Pons (tissue), 1 donor: ENCODE data around the gene OTOF.

Experiments used
- DNase-seq: peaks from one replicate; pipeline ENCODE4 v3.0.0-alpha.2; 2016; ENCODE audit warnings: low spot score

Gene OTOF

GRCh38 chr2:26500406-26500805 is 22.5 kb upstream of the OTOF start:
- DNase-seq = no peak

DNA sequence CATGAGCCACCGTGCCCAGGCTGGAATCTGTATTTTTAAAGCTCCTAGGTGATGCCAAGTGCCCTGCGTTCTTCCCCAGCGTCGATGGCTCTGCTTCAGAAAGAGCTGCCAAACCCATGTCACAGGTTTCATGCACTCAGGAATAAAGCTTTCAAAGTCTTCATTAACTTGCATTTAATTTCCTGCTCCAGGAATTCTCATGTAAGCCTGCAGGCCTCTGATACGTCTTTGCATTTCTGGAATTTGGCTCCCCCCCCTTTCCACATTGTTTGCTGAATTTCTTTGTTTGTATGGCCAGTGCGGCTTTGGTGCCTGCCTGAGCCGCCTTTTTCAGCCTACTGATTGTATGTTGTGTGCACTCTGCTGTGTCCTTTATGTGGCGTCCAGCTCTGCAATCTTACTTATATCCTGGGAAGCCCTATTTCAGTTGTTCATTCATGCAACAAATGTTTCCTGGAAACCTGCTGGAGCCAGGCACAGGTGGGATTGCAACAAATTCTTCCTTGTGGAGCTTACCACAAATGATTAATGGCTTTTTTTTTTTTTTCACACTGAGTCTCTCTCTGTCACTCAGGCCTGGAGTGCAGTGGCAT is 17.9 kb upstream of the OTOF start:
- DNase-seq = no peak

GRCh38 chr2:26494891-26495290 is 17.0 kb upstream of the OTOF start:
- no peak for DNase-seq

GRCh38 chr2:26494199-26494598 is 16.3 kb upstream of the OTOF start:
- DNase-seq = no peak

DNA sequence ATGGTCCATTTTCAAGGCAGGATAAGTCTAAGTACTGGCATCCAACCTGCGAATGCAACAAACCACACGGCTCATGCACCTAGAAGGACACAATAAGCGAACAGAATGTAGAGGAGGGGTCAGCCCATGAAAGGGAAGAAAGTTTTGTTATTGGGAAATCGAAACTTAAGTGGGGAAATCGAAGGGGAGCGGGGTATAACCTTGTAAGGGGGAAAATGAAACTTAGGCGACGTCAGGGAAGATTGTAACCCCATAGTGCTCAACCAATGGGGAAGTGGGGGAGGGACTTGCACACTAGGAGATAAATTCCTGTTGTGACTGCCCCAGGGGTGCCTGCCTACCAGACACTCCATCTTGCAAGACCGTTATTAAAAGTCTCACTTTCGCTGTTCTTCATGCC is 15.6 kb upstream of the OTOF start:
- no peak for DNase-seq

DNA sequence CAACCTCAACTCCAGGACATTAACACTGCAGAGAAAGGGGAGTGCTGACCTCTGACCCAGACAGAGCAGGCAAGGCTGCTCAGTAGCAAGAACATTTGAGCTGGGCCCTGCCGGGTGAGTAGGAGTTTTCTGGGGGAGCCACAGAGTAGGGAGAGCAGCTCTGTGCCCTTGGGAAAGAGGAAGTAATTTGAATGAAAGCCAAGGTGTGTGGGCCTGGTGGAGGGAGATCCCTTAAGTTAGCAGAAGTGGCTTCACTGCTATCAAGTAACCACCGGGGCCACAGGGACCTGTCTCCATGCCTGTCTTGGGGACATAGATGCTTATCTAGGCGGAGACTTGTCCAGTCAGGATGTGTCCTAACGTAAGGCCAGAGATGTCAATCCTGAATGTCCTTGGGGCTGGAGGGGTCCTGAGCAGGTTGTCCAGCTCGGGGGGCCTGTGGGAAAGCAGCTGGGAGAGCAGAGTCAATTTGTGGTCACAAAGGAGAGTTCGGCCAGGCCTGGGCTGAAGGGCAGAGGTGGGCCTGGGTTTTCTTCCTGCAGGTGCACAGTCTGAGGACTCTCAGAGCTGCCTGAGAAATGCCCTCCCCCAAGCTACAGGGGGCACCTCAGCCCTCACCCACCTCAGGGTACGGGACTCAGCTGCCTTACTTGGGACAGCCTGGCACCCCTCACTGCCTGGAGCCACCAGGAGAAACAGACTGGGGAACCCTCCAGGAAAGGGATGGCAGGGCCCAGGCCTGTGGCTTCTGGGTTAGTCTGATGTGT is 15.0 kb upstream of the OTOF start:
- no peak for DNase-seq

GRCh38 chr2:26491563-26492167 is 13.7 kb upstream of the OTOF start:
- DNase-seq = no peak

DNA sequence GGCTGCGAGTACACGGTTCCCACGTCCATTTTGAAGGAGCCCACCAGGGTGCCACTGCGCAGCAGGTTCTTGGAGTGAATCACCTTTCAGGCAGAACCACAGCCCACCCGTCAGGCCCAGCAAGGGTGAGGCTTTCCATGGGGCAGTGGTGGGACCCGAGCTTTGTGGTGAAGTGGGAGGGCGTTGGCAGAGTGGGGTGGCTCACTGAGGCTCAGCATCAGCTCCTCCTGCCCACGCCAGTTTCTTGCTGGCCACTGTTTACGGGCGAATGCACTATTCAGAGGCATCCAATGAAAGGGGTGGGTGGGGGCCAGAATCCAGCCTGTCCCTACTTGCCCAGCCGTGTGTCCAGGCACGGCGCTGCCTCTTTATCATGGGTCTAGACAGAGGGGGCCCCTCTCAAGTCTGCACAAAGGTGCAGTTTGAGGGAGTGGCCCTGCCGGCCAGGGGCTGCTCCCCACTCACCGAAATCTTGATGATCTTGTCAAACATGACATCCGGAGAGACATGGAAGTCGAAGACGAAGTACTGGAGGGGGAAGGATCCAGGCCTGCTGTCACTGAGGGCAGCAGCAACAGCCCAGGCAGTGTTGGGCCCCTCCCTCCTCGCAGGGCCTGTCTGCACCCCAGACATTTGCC is 11.4 kb upstream of the OTOF start:
- no peak for DNase-seq

DNA sequence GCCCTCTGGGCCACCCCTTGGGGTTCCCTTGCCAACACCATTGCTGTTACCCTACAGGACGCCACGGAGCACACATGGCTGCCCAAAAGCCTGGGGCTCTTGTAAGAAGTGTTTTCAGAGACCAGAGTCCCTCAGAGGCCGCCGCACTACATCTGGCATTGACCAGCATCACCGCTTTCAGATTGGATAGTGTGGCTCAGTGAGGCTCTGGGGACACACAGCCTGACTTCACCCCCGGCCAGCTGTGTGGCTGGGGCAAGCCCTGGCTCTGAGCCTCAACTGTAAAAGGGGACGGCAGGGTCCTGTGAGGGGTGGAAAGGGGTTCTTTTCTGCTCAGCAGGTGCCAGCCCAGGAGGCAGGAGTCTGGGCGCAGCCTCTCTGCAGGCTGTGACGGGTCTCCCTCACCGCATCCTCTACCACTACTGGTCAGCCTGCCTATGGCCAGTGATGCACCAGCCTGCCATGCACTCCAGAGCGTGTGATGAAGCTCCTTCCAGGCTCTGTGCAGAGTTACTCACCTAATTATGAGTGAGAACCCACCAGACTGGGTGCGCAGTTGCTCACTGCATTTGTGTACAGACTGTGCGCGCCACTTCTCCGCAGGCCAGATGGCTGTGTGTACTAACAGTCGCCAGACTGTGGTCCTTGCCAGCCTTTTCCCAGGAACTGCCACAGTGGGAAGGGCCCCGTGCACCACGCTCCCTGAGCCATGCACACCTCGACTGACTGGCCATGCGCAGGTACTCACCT is 10.7 kb upstream of the OTOF start:
- DNase-seq = no peak

DNA sequence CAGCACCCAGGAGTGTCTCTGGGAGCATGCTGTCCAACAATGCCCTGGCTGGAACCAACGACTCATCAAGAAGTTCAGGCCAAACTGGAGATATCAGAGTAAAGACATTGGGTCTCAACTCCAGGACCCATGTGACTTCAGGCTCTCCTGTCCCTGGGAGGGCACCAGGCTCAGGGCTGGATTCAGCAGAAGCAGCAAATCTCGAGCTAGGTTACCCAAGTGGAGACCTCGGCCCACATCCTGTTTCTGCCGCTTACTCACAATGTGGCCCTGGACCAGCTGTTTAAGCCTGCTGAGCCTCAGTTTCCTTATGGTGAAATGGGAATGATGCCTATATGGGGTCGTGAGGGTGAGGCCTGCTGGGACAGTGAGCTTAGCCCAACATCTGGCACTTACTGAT is 9.3 kb upstream of the OTOF start:
- DNase-seq = no peak

DNA sequence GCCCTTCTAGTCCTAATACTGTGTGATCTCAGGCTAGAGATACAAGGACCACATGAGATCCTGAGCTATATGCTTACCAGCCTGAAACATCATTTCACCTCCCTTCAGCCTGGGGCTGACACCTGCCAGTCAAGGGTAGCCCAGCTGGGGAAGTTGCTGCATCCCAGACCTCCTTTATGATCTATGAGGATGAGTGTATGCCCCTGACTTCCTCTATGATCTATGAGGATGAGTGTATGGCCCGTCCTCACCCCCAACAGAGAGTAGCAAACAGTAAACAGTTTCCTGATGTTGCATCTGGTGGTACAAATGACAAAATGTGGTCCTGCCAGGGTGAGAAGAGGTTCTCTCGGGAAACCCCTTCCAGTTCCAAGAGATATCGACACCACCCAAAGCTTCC is 8.9 kb upstream of the OTOF start:
- no peak for DNase-seq

DNA sequence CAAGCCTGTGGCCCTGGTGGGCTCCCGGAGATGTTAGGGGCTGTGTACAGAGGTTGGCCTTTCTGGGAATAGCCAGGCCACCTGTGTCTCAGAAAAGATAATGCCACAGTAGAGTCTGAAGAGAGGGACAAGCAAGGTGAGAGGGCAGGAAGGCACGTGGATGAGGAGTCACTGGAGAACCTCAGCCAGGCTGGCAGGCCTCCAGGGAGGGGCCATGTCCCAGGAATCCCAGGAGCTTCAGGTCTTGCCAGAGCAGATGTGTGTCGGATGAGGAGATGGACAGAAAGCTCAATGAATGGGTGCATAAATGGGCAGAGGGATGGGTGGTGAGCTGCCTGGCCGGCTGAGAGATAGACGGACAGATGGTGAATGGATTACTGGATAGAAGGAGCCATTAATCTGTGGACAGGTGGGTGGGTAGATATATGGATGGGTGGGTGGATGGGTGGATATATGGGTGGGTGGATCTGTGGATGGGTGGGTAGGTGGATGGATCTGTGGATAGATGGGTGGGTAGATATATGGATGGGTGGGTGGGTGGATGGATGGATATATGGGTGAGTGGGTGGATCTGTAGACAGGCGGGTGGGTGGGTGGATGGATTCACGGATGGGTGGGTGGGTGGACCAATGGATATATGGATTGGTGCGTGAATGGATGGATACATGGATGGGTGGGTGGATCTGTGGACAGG is 7.9 kb upstream of the OTOF start:
- no peak for DNase-seq

DNA sequence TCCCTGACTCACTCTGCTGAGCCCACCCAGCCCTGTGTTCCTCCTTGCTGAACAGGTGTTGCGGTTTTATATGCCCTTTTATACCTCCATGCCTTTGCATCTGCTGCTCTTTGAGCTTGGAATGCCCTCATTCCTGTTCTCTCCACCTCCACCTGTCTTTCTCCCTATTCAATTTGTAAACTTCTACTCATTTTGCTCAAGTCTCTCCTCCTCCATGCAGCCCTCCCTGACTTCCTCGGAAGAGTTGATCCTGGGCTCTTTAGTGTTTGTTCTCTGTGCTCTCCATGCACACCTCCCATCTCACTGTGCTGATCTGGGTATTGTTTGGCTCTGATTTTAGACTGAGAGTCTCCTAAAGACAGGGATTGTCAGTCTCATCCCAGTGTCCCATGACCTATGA is 7.2 kb upstream of the OTOF start:
- DNase-seq = no peak

DNA sequence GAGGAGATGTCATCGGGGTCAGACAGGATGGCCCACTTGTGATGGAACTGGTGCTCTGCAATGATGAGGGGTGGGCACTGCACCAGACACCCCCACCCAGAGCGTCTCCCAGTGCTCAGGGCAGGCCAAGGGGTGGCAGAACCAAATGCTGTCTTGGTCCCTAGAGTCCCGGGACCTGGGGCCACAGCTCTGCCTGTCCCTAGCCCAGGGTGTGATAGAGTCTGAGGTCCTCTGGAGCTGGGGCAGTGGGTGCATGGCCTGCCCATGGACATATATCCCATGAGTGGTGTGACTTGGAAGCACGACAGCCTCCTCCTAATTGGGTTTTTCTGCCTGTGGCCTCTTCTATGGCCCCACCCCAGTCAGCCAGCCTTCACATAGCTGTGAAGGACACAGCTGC is 6.7 kb upstream of the OTOF start:
- DNase-seq = no peak

- DNase-seq = peak; percentile 24
Measured at GRCh38 chr2:26483957-26484565, 6.1 kb upstream of the OTOF start.

- no peak for DNase-seq
Measured at GRCh38 chr2:26483516-26483915, 5.6 kb upstream of the OTOF start.

- no peak for DNase-seq
Measured at GRCh38 chr2:26483027-26483326, 5.1 kb upstream of the OTOF start.

- DNase-seq = no peak
Measured at GRCh38 chr2:26482211-26483026, 4.5 kb upstream of the OTOF start.

DNA sequence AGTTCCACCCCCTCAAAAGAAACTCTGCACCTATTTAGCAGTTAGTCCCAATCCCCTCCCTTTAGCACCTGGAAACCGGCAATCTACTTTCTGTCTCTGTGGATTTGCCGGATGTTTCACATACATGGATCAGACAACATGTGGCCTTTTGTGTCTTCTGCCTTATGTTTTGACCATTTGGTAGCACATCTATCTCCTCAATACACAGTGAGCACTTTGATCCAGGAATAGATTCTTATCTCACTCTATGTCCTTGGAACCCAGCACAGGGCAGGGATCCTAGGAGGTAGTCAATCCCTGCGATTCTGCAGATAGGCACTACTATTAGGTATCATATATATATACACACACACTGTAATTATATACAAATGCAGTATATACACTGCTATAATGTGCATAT is 3.8 kb upstream of the OTOF start:
- DNase-seq = no peak

DNA sequence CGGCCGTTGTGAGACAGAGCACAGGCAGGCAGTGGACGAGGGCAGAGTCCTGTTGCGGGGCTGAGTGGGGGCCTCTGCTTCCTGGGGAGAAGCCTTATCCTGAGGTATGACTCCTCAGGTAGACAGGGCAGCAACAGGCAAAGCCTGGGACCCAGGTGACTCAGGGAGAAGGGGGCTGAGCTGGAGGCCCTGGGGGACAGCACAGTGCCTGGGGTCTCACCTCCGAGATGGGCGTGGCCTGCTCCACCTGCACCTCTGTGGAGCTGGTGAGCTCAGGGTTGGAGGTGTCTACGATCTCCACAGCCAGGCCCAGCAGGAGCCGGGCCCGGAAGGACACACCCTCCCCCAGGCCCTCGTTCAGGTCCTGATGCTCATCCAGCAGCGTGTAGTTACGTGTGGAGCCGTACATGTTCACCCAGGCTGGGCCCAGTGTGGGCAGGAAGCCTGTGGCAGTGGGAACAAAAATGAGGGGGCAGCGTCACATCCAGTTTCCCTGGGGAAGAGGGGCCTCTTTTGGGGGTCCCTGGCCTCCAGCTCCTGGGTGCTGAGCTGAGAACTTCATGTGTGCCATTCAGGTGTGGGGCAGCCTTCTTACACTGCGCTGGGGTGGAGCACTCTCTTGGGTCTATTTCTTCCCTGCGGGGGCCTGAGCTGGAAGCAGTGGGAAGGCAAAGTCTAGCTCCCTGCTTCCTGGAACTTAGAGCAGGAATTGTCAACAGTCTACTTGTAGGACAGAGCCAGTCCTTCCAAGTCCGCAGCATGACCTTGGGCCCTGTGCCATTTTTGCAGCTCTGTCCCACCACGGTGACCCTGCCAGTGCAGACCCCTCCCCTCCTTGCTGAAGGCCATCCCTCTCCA is 2.9 kb upstream of the OTOF start:
- DNase-seq = no peak
